GM12801 (cell line): ENCODE data around the gene SERPINB7.

Experiments
- TF ChIP-seq, protein P1 (sequence below): IDR thresholded peaks from one replicate; pipeline ENCODE4 v1.5.1; 2011; ENCODE audit warnings: control low read depth; ENCODE audit not compliant: insufficient read length; ENCODE audit errors: extremely low read depth

SERPINB7 gene

GRCh38 chr18:63775166-63775730, at the start of gene SERPINB7:
SERPINB7 (plus strand) TSS chr18:63775418; CDS start chr18:63782373, 6,955 bp downstream.
- TF ChIP-seq, protein P1, sequence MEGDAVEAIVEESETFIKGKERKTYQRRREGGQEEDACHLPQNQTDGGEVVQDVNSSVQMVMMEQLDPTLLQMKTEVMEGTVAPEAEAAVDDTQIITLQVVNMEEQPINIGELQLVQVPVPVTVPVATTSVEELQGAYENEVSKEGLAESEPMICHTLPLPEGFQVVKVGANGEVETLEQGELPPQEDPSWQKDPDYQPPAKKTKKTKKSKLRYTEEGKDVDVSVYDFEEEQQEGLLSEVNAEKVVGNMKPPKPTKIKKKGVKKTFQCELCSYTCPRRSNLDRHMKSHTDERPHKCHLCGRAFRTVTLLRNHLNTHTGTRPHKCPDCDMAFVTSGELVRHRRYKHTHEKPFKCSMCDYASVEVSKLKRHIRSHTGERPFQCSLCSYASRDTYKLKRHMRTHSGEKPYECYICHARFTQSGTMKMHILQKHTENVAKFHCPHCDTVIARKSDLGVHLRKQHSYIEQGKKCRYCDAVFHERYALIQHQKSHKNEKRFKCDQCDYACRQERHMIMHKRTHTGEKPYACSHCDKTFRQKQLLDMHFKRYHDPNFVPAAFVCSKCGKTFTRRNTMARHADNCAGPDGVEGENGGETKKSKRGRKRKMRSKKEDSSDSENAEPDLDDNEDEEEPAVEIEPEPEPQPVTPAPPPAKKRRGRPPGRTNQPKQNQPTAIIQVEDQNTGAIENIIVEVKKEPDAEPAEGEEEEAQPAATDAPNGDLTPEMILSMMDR, result no peak

- TF ChIP-seq, protein P1, result no peak
These were observed 49.3 kb upstream of the SERPINB7 start for GRCh38 chr18:63725682-63726480.

DNA sequence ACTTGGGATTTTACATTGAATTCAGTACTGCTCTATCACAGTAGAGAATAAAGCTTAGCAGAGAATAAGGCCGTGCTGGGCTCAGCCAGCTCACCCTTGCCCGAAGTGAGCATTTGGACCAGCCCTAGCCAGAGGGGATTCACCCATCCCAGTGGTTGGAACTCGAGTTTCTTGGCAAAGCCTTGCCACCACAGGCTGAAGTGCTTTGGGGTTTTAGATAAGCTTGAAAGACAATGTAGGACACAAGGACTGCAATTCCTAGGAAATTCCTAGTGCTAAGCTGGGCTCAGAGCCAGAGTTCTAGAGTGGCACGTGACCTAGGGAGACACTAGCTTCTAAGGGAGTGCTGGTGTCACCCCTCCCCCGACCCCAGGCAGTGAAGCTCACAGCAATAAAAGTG, 44.4 kb upstream of the SERPINB7 start:
- TF ChIP-seq, protein P1, result no peak

DNA sequence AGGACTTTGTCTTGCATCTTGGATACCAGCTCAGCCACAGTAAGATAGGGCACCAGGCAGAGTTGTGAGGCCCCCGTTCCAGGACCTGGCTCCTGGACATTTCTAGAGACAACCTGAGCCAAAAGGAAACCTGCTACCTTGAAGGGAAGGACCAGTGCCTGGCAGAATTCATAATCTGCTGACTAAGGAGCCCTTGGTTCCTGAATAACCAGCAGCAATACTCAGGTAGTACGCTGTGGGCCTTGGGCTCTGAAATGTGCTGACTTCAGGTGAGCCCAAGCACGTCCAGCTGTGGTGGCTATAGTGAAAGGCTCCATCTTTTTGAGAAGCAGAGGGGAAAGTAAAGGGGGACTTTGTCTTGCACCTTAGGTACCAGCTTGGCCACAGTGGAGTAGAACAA, 44.0 kb upstream of the SERPINB7 start:
- TF ChIP-seq, protein P1, result no peak

- TF ChIP-seq, protein P1, result no peak
These were observed 38.3 kb upstream of the SERPINB7 start for GRCh38 chr18:63736876-63737275.

- TF ChIP-seq, protein P1, result no peak
These were observed 33.4 kb upstream of the SERPINB7 start for GRCh38 chr18:63741769-63742168.

- TF ChIP-seq, protein P1, result no peak
These were observed 28.2 kb upstream of the SERPINB7 start for GRCh38 chr18:63747006-63747405.
